NCI-H1048 (cell line): Measurements from ENCODE around the gene MACF1.
"Not testable (repeated sequence)": the region's sequence is repeated elsewhere in the genome, so short reads cannot be mapped to it uniquely, and the experiment has no call there.

Experiments used
- DNase-seq: peaks from one replicate; lab custom pipeline; 2025; lab: John Stamatoyannopoulos, UW

MACF1 gene

GRCh38 chr1:39517936-39518335 lies 313.4 kb downstream of the MACF1 start:
- not testable (repeated sequence) for DNase-seq

DNA sequence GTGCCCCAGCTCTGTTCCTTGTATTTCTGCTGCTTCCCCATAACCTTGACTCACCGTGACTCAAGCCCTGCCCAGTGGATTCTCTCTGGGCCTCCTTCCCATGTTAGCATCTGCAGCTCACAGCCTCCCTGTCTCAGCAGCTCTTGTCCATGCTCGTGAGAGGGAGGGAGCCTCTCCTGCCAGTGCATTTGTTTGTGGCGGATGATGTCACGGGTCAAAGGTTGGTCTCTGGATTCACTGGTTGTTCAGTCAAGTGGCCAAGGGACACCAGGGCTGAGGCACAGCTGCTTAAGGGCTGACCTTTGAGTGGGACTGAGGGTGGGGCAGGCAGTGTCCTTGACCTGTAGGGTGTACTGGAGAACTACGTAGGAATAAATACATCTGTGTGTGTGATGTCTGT lies 314.9 kb downstream of the MACF1 start:
- DNase-seq = not testable (repeated sequence)

- not testable (repeated sequence) for DNase-seq
These were observed 317.7 kb downstream of the MACF1 start for GRCh38 chr1:39522221-39522620.

DNA sequence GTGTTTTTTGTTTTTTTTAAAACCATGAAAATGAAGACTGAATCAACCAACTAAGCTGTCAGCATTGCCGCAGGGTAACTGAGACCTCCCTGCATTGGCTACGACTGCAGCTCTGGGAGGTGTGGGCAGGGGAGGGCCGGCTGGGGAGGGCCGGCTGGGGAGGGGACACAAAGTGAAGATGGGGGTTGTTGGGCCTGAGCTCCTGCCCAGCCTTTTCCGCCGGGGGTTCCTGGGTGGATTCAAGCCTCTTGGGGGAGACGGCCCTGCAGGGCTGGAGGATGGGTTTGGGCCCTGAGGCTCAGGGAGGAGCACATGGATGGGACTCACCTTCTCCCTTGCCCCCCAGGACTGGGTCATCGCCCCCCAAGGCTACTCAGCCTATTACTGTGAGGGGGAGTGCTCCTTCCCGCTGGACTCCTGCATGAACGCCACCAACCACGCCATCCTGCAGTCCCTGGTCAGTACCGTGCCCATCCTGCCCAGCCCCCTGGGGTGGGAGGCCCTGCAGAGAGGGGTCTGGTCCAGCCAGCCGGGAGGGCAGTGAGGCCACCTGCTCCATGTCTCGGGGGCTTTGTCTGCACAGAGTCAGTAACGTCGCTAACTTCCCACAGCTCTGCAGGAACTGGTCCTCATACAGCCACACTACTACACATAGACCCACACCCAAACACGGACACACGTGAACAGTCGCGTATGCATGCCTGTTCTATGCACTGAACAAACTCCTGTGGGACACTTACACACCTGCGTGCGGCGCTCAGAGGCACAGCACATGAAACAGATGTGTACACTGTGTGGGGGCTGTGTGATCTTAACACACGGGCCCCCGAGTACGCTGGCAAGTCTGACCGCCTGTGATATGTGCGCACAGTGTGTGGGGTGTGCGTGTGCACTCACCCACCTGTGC lies 318.4 kb downstream of the MACF1 start:
- DNase-seq = no peak

DNA sequence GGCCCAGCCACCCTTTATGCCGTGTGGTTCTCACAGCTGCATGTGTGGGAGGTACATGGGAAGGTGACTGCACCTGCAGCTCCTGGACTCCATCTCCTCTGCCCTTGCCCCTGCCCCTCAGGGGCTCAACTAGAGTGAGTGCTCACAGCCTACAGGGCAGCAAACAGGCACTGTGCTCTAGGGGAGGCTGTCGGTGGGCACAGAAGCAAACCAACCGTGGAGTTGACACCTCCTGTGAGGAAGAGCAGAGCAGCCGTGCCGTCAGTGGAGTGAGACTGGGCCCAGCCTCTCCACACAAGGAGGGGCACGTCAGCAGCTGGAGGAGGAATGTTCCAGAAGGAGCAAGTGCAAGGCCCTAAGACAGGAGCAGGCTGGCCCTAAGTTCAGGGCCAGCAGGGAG lies 319.7 kb downstream of the MACF1 start:
- DNase-seq = no peak

DNA sequence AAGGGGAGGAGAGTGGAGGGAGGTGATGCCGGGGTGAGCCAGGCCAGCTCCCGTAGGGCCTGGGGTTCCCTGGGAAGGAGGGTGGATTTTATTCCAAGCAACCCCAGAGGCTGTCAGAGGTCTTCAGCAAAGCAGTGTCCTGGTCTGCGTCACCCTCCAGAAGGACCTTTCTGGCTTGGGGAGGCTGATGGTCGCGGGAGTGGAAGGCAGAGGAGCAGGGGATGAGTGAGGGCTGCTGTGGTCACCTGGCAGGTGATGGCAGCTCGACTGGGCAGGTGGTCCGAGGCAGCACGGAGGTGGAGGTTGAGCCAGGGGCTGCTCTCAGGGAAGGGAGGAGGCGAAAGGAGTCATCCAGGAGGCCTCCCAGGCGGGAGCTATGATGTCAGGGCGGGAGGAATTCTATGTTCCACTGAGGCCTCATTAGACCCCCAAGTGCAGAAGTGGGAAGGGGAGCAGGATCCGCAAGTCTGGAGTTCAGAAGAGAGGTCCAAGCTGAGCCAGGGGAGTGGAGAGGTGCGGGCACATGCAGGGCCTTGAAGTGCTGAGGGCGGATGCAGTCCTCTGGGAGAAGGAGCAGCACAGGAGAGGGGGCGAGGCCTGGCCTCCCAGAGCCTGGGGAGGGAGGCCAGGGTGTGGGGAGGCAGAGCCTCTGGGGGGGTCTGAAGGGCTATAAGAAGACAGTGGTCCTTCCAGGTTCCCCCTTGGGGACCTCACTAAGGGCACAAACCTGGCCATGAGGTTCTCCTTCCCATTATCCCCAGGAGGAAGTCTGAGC lies 320.3 kb downstream of the MACF1 start:
- DNase-seq = no peak

- DNase-seq = no peak
These were observed 321.1 kb downstream of the MACF1 start for GRCh38 chr1:39525366-39526165.

GRCh38 chr1:39526466-39527189 lies 322.1 kb downstream of the MACF1 start:
- DNase-seq = no peak

DNA sequence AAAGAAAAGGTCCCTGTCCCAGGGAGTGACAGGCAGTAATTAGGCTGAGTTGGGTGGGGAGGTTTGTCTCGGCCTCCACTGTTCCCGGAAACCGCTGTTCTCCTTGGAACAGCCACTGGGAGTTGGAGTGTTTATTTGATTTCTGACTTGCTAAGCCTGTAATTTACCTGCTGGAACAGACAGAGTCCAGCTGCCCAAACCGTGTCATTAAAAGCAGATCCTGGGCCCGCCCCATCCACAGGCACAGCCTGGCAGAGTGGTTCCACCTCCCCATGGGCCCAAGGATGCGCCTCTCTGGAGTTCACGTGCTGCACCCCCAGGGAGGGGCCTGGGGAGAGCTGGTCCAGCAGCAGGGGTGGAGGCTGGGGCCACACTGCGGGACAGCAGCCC lies 322.7 kb downstream of the MACF1 start:
- not testable (repeated sequence) for DNase-seq

DNA sequence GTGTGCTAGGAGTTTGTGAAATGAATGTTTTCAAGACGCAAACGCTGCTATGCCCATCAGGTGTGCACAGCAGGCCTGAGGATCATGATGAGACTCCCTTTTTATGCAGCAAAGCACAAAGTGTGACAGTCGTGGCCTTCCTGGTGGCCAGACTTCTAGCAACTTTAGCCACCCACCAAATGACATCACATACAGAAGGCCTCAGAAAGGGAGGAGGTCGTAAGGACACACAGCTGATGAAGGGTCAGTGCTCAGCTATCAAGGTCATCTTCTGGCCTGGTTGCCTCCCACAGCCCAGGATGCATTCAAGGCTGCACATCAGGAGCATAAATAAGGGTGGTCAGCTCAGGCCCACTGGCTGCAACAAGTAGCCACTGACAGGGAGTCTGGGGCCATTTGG lies 323.6 kb downstream of the MACF1 start:
- DNase-seq = no peak

- no peak for DNase-seq
These were observed 325.5 kb downstream of the MACF1 start for GRCh38 chr1:39529901-39530535.

- DNase-seq = no peak
These were observed 327.0 kb downstream of the MACF1 start for GRCh38 chr1:39531526-39531925.

- DNase-seq = no peak
These were observed 328.9 kb downstream of the MACF1 start for GRCh38 chr1:39533442-39533841.
